HepG2 (cell line): ENCODE results near the gene PLXNB2. TPM values are rescaled to one million over a fixed set of nuclear protein-coding genes. Genes with fewer than 3 reads are reported as not detected.

Experiments used
- ARID2 ChIP-seq: sonication (generic); formaldehyde crosslinking; IDR thresholded peaks from 2 replicates; pipeline ENCODE4 v1.8.1; 2022; ENCODE audit warnings: mild to moderate bottlenecking, missing genetic modification reagents, borderline replicate concordance
- CBX1 ChIP-seq: IDR thresholded peaks from one replicate; pipeline ENCODE4 v1.6.1; 2016; ENCODE audit warnings: antibody characterized with exemption, low read depth
- FOXC1 ChIP-seq: sonication (generic); formaldehyde crosslinking; IDR thresholded peaks from 2 replicates; pipeline ENCODE4 v1.8.0; 2022; ENCODE audit warnings: mild to moderate bottlenecking, missing genetic modification reagents, borderline replicate concordance
- HDAC6 ChIP-seq: fragments of 200-600 bp; sonication (generic); IDR thresholded peaks from 2 replicates; pipeline ENCODE4 v1.7.0; 2017; ENCODE audit warnings: mild to moderate bottlenecking, antibody characterized with exemption, low read length, low read depth
- HMG20B ChIP-seq: conservative IDR thresholded peaks from 2 replicates; pipeline ENCODE4 v1.6.1; 2016; ENCODE audit warnings: missing genetic modification reagents, missing compliant biosample characterization
- HOXA3 ChIP-seq: sonication (generic); formaldehyde crosslinking; IDR thresholded peaks from 2 replicates; pipeline ENCODE4 v1.5.0; 2020; ENCODE audit warnings: missing genetic modification reagents
- ISL2 ChIP-seq: sonication (generic); formaldehyde crosslinking; IDR thresholded peaks from 2 replicates; pipeline ENCODE4 v1.5.0; 2020; ENCODE audit warnings: missing genetic modification reagents
- KDM5B ChIP-seq: sonication (generic); formaldehyde crosslinking; IDR thresholded peaks from 2 replicates; pipeline ENCODE4 v1.4.0; 2020; ENCODE audit warnings: missing genetic modification reagents, mild to moderate bottlenecking, borderline replicate concordance
- MAF1 ChIP-seq: sonication (generic); formaldehyde crosslinking; IDR thresholded peaks from 2 replicates; pipeline ENCODE4 v1.5.0; 2020; ENCODE audit warnings: missing genetic modification reagents, borderline replicate concordance
- MED1 ChIP-seq: sonication (generic); formaldehyde crosslinking; IDR thresholded peaks from 2 replicates; pipeline ENCODE4 v1.4.0; 2020; ENCODE audit warnings: missing genetic modification reagents
- NFATC3 ChIP-seq: sonication (generic); formaldehyde crosslinking; IDR thresholded peaks from 2 replicates; pipeline ENCODE4 v1.5.1; 2020; ENCODE audit warnings: mild to moderate bottlenecking, missing genetic modification reagents
- POLR2G ChIP-seq: fragments of 200-400 bp; formaldehyde crosslinking; IDR thresholded peaks from 2 replicates; pipeline ENCODE4 v1.6.1; 2018; ENCODE audit warnings: mild to moderate bottlenecking, low read depth, low read length, moderate library complexity
- RAD51 ChIP-seq: fragments of 450-650 bp; IDR thresholded peaks from 2 replicates; pipeline ENCODE4 v1.6.1; 2016; ENCODE audit warnings: borderline replicate concordance
- REXO4 ChIP-seq: sonication (generic); formaldehyde crosslinking; IDR thresholded peaks from 2 replicates; pipeline ENCODE4 v1.8.0; 2022; ENCODE audit warnings: missing genetic modification reagents, mild to moderate bottlenecking, borderline replicate concordance
- SP140L ChIP-seq: sonication (generic); formaldehyde crosslinking; IDR thresholded peaks from 2 replicates; pipeline ENCODE4 v1.4.0; 2020; ENCODE audit warnings: missing genetic modification reagents, borderline replicate concordance
- SP4 ChIP-seq: sonication (generic); formaldehyde crosslinking; IDR thresholded peaks from 2 replicates; pipeline ENCODE4 v1.8.1; 2023; ENCODE audit warnings: mild to moderate bottlenecking, missing genetic modification reagents
- SUZ12 ChIP-seq: fragments of 150-350 bp; IDR thresholded peaks from 2 replicates; pipeline ENCODE4 v1.6.1; 2014; ENCODE audit warnings: low read depth, low read length
- U2AF1 ChIP-seq: fragments of 200-400 bp; formaldehyde crosslinking; optimal IDR thresholded peaks from 2 replicates; pipeline ENCODE3; 2017; ENCODE audit warnings: mild to moderate bottlenecking, low read depth, low read length
- ZNF207 ChIP-seq: fragments of 450-650 bp; IDR thresholded peaks from 2 replicates; pipeline ENCODE4 v1.6.1; 2016; ENCODE audit warnings: antibody characterized with exemption, borderline replicate concordance
- ZNF441 ChIP-seq: sonication (generic); formaldehyde crosslinking; IDR thresholded peaks from 2 replicates; pipeline ENCODE4 v1.7.0; 2021; ENCODE audit warnings: missing genetic modification reagents, borderline replicate concordance
- ZNF564 ChIP-seq: sonication (generic); formaldehyde crosslinking; IDR thresholded peaks from 2 replicates; pipeline ENCODE4 v1.8.1; 2023; ENCODE audit warnings: mild to moderate bottlenecking, missing genetic modification reagents
- ZNF713 ChIP-seq: sonication (generic); formaldehyde crosslinking; IDR thresholded peaks from 2 replicates; pipeline ENCODE4 v1.4.0; 2020; ENCODE audit warnings: mild to moderate bottlenecking, missing genetic modification reagents
- ZNF746 ChIP-seq: sonication (generic); formaldehyde crosslinking; IDR thresholded peaks from 2 replicates; pipeline ENCODE4 v1.8.0; 2022; ENCODE audit warnings: mild to moderate bottlenecking, missing genetic modification reagents
- ZNF747 ChIP-seq: sonication (generic); formaldehyde crosslinking; IDR thresholded peaks from 2 replicates; pipeline ENCODE4 v1.8.1; 2023; ENCODE audit warnings: missing genetic modification reagents, mild to moderate bottlenecking, borderline replicate concordance
- polyA plus RNA-seq, 8 experiments: library from polyadenylated mRNA; depleted of rRNA in 3 of 8; stranded (reverse) in 7 of 8; unstranded in 1 of 8; fragments of >200 nt; fragmentation: Illumina TruSeq in 4 of 8; extraction: Trizol in 4 of 8; gene quantifications; 2 replicates each; pipeline versions ENCODE4 v1.2.1 to v1.2.3, GENCODE V29; 2011 to 2016; ENCODE audit warnings: low read depth in 4 of 8, missing spikeins in 1 of 8, mixed read lengths in 1 of 8; ENCODE audit not compliant: insufficient read depth in 1 of 8
- total RNA-seq, 5 experiments: library from RNA; depleted of rRNA; stranded (reverse); fragments of >200 nt; fragmentation: Illumina TruSeq; extraction: Trizol; gene quantifications; 2 replicates each; pipeline ENCODE4 v1.2.3, GENCODE V29; 2016; ENCODE audit warnings: low read depth in 1 of 5
- TF ChIP-seq, protein P1 (sequence below): sonication (generic); formaldehyde crosslinking; IDR thresholded peaks from 2 replicates; pipeline ENCODE4 v1.4.0; 2020; ENCODE audit warnings: mild to moderate bottlenecking, missing genetic modification reagents
- TF ChIP-seq, protein P2 (sequence below): sonication (generic); formaldehyde crosslinking; IDR thresholded peaks from 2 replicates; pipeline ENCODE4 v1.5.0; 2020; ENCODE audit warnings: missing genetic modification reagents, mild to moderate bottlenecking, borderline replicate concordance

The PLXNB2 gene
- total and polyA plus RNA-seq, 2 of the 13 experiments (the other 11 are each of a cell fraction or from before 2014, with no cell fraction given), result 32.6 to 68.9 TPM

GRCh38 chr22:50305923-50306566 is 1.4 kb downstream of the PLXNB2 start (continued):
- TF ChIP-seq, protein P1, sequence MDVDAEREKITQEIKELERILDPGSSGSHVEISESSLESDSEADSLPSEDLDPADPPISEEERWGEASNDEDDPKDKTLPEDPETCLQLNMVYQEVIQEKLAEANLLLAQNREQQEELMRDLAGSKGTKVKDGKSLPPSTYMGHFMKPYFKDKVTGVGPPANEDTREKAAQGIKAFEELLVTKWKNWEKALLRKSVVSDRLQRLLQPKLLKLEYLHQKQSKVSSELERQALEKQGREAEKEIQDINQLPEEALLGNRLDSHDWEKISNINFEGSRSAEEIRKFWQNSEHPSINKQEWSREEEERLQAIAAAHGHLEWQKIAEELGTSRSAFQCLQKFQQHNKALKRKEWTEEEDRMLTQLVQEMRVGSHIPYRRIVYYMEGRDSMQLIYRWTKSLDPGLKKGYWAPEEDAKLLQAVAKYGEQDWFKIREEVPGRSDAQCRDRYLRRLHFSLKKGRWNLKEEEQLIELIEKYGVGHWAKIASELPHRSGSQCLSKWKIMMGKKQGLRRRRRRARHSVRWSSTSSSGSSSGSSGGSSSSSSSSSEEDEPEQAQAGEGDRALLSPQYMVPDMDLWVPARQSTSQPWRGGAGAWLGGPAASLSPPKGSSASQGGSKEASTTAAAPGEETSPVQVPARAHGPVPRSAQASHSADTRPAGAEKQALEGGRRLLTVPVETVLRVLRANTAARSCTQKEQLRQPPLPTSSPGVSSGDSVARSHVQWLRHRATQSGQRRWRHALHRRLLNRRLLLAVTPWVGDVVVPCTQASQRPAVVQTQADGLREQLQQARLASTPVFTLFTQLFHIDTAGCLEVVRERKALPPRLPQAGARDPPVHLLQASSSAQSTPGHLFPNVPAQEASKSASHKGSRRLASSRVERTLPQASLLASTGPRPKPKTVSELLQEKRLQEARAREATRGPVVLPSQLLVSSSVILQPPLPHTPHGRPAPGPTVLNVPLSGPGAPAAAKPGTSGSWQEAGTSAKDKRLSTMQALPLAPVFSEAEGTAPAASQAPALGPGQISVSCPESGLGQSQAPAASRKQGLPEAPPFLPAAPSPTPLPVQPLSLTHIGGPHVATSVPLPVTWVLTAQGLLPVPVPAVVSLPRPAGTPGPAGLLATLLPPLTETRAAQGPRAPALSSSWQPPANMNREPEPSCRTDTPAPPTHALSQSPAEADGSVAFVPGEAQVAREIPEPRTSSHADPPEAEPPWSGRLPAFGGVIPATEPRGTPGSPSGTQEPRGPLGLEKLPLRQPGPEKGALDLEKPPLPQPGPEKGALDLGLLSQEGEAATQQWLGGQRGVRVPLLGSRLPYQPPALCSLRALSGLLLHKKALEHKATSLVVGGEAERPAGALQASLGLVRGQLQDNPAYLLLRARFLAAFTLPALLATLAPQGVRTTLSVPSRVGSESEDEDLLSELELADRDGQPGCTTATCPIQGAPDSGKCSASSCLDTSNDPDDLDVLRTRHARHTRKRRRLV (CRISPR knock-in tag), result no peak
- no peak for TF ChIP-seq SP140L (CRISPR knock-in tag)
- peak; percentile 67 for TF ChIP-seq POLR2G
- no peak for TF ChIP-seq MED1 (CRISPR knock-in tag)
- TF ChIP-seq REXO4 (CRISPR knock-in tag), result no peak
- TF ChIP-seq ZNF747 (CRISPR knock-in tag), result no peak
- no peak for TF ChIP-seq HDAC6
- no peak for TF ChIP-seq ARID2 (CRISPR knock-in tag)
- TF ChIP-seq HOXA3 (CRISPR knock-in tag), result no peak
- TF ChIP-seq ZNF207, result no peak
- no peak for TF ChIP-seq ISL2 (CRISPR knock-in tag)
- TF ChIP-seq, protein P2, sequence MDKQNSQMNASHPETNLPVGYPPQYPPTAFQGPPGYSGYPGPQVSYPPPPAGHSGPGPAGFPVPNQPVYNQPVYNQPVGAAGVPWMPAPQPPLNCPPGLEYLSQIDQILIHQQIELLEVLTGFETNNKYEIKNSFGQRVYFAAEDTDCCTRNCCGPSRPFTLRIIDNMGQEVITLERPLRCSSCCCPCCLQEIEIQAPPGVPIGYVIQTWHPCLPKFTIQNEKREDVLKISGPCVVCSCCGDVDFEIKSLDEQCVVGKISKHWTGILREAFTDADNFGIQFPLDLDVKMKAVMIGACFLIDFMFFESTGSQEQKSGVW, result no peak
- no peak for TF ChIP-seq SP4
- no peak for TF ChIP-seq SUZ12
- no peak for TF ChIP-seq KDM5B (CRISPR knock-in tag)
- no peak for TF ChIP-seq RAD51
- peak; percentile 78; the same call in 1 of the 2 replicates for TF ChIP-seq ZNF746 (CRISPR knock-in tag)
- TF ChIP-seq ZNF441 (CRISPR knock-in tag), result no peak
- TF ChIP-seq MAF1 (CRISPR knock-in tag), result no peak
- no peak for TF ChIP-seq U2AF1
- no peak for TF ChIP-seq ZNF564
- TF ChIP-seq FOXC1 (CRISPR knock-in tag), result no peak
- no peak for TF ChIP-seq NFATC3 (CRISPR knock-in tag)
- peak; percentile 37 for TF ChIP-seq CBX1
- TF ChIP-seq ZNF713 (CRISPR knock-in tag), result no peak
- TF ChIP-seq HMG20B, result no peak
